HEK293 (cell line): ENCODE data around the gene INSYN2A.

ENCODE experiments used
- PBX3 ChIP-seq: sonication (generic); formaldehyde crosslinking; IDR thresholded peaks from 2 replicates; pipeline ENCODE4 v1.8.1; 2022; ENCODE audit warnings: mild to moderate bottlenecking, moderate library complexity, missing genetic modification reagents
- SP2 ChIP-seq: fragments of 450-650 bp; formaldehyde crosslinking; IDR thresholded peaks from 2 replicates; pipeline ENCODE4 v1.5.1; 2016; ENCODE audit warnings: missing biosample characterization, missing genetic modification characterization
- ZBTB17 ChIP-seq: fragments of 450-650 bp; formaldehyde crosslinking; IDR thresholded peaks from 2 replicates; pipeline ENCODE4 v1.5.1; 2016; ENCODE audit warnings: missing biosample characterization, missing genetic modification characterization
- ZNF561 ChIP-seq: fragments of 450-650 bp; IDR thresholded peaks from 2 replicates; pipeline ENCODE4 v1.5.1; 2018; ENCODE audit warnings: missing biosample characterization, missing genetic modification characterization, borderline replicate concordance

- TF ChIP-seq ZBTB17 (tag by site-specific recombination) (no peak), ZNF561 (no peak), SP2 (tag by site-specific recombination) (no peak), PBX3 (CRISPR knock-in tag) (no peak)
Measured at GRCh38 chr10:127153181-127153580, 43.2 kb downstream of the INSYN2A start.
